HG02571 (cell line): ENCODE measurements around the gene DNAH14.

Experiments
- ATAC-seq: cut with Tn5 transposase; IDR thresholded peaks from one replicate; pipeline ENCODE4 v1.9.1; 2021; ENCODE audit warnings: mild to moderate bottlenecking, moderate library complexity; ENCODE audit not compliant: unreplicated experiment

The DNAH14 gene

DNA sequence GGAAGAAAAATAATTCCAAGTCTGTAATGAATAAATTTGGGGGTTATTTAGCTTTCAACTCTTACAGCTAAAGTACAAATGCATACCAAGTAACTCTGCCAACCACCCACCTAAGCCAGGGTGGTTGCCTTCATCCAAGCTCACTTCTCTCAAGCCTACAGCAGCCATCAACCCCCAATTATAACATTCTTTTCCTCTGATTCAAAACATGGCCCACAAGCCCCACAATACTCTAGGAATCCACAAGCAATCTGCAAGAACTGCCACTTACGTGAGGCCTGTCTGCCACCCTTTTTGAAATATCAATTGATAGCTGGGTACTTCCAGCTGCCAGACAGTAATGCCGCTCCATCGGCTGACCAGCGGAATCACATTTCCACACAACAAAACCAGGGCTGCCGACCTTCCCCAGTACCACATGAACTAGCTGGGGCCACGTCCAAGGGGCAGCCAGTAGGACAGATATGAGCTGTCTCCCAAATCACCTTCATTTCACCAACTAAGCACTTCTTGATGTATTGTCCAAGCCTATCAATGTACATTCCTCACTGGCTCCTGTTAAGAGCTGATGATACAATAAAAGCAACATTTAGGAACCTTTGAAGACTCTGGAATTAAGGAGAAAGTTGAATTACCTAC is 495.2 kb downstream of the DNAH14 start:
- no peak for ATAC-seq

DNA sequence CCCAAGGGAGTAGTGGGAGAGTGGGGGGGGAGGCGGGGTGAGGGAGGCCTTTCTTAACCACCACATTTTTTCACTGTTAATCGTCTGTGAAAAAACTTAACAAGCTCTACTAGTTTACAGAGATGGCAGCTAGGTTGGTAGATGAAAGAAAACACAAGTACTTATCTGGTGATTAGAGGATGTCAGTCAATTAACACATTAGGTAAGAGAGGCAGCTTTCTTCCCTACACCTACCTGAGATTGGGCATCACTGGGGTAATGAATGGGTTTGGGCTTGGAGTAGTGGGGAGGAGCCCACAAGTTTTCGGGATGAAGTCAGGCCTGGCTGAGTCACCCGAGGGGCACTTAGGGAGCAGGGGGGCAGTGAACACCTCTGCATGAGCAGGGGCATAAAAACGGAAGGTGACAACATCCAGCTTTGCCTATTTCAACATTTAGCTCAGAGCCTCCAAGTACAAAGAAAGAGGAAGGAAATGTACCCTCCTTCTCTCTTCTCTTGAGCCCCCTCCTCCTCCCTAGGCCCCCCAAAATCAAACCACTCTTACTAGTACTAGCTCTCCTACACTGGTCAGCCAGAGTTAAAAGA is 495.8 kb downstream of the DNAH14 start:
- ATAC-seq = no peak

DNA sequence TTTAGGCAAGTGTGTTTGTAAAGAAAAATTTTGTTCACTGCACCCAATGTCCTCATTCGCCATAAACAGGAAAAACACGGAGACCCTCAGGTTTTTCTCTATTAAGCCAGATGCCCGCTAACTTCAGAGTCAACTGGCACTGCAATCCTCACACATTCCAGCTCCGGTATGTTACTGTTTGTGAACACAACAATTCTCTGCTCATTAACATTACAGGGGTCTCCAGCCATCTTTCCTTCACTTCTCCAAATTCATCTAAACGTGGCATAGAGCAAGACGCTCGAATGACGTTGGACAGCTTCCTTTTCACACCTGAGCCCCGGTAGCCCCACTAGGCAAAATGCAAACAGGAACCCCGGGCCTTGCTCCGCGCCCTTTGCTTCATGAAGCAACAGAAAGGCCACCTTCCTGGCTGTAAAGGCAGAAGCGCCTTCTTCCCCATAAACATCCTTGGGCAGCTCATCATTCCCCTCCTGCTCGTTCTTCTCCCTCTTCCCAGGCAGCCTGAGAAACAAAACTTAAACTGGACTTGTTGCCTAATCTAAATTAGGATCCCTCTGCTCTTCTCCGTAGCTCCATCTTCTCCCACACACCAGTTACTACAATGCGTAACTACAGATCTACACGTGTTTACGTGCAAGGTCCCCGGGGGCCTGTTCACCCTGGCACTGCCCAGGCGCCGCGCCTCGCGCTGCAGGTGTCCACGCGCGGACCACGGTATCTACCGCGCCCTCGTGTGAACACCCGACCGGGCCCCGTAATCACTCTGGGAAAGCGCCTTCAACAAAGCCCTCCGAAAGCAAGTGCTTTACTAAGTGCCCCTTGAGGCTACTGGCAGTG is 497.1 kb downstream of the DNAH14 start:
- no peak for ATAC-seq

DNA sequence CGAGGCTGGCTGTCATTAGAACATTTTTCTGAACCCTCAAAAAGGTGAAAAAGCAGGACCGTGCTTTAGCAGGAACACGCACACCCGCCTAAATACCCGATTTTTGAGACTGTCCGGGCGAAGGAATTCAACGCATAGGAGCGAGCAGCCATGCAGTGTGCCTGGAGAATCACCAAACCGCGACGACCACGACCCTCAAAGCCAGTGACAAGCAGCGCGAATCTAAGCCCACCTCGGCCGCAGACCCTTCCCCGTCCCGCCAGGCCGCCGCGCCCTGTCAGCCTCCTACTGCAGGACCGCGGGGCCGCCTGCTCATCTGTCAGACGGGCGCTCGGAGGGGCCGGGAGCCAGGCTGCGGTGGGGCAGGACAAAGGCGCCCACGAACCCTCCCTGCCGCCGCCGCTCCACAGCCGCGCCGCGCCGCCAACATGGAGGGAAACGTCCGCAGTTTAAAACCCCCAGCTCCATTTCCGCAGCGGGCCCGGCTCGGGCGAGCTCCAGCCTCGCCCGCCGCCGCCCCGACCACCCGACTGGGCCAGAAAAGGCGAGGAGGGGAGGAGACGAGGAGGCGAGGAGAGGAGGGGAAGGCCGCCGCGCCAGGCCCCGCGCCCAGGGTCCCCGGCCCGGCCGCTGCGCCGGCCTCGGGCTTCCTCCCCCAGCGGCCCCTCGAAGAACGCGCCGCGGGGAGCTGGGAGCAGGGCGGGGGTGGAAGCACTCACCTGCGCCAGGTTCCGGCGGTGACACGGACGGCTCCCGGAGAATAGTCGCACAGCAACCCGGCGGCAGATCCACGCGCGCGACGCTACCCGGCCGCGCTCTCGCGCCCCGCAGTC is 498.0 kb downstream of the DNAH14 start, which contains the start of gene LBR:
TSS of gene LBR (minus strand) at position 804 of the 833 bp plus-strand sequence. CDS start 3,963 bp downstream, outside the sequence.
- peak; percentile 32 for ATAC-seq

DNA sequence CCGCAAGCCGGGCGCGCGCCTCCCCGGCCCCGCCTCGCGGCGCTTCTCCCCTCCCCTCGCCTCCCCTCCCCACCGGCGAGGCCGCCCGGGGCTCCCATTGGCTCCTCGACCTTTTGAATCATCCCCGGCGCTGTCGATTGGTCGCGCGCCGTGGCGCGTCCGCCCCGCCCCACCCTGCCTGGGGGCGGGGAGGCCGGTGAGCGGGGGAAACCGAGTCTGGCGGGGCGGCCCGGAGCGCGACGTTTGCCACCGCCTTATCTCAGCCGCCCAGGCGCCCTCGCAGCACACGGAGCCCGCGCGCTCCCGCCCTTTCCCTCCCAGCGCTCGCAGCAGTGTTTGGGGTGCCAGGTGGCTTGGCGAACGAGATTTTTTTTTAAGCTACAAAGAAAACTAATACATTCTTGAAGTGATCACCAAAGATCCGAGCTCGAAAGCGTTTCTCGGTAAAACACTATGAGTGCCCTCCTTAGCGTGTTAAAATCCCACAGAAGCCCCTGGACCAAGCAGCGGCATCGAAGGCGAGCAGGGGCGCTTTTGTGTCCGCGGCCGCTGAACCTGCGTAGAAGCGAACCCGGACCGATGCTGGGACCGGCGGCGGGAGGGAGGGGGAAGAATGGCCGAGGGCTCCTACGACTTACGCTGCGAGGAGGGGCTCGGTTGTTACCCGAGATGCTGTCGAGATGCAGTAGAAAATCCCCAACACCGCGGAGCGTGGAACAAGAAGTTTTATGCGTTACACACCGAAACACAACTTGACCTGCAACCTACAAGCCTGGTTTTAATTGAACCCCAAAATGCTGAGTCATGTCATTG is 498.8 kb downstream of the DNAH14 start:
- ATAC-seq = peak; percentile 91

DNA sequence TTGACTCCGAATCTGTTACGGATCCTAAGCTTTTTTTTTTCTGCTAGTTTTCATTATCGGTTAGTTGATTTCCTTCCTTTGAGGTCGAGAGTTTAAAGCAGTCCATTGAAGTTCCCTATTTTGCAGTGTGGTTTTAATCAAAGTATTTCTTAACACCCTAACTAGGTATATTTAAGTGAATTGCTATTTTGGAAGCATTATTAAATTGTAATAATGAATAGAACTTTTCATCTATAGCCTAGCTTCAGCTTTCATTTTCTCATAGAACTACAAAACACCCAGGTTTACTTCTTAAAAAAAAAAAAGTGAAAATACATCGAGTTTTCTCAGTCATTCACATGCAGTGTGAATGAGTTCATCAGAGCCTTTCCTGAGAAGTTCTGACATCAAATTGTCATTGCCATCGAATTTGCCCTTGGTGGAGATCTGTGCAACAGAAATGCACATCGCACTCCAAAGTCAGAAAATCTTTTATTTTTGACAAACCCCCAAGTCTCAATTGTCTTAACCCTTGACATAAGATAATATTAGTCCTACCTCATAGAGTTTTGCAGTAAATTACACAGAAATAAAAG is 499.5 kb downstream of the DNAH14 start:
- ATAC-seq = no peak

DNA sequence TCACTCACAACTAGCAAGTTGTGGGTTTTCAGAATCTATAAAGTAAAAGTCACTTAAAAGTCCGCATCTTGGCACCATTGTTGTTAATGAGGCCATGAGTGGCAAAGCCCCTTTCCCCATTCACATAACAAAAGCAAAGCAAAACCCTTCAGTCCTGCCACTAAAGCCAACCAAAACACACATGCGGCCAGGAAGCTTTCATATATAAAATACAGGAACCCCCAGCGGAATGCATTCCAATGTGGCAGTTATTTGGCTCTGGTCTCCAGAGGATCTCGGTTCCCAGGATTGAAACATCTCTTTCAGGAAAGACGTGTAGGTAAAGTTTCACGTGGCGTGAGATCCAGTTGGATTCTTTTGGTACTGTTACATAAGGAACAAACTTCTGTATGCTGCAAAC is 500.8 kb downstream of the DNAH14 start:
- no peak for ATAC-seq

DNA sequence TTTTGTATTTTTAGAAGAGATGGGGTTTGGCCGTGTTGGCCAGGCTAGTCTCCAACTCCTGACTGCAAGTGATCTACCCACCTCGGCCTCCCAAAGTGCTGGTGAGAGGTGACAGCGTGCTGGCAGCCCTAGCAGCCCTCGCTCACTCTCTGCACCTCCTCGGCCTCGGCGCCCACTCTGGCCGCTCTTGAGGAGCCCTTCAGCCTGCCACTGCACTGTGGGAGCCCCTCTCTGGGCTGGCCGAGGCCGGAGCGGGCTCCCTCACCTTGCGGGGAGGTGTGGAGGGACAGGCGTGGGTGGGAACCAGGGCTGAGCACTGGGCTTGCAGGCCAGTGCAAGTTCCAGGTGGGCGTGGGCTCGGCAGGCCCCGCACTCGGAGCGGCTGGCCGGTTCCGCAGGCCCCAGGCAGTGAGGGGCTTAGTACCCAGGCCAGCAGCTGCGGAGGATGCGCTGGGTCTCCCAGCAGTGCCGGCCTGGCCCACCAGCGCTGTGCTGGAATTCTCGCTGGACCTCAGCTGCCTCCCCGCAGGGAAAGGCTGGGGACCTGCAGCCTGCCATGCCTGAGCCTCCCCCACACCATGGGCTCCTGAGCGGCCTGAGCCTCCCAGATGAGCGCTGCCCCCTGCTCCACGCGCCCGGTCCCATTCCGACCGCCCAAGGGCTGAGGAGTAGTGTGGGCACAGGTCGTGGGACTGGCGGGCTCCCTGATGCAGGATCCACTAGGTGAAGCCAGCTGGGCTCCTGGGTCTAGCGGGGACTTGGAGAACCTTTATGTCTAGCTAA is 501.8 kb downstream of the DNAH14 start:
- ATAC-seq = no peak

DNA sequence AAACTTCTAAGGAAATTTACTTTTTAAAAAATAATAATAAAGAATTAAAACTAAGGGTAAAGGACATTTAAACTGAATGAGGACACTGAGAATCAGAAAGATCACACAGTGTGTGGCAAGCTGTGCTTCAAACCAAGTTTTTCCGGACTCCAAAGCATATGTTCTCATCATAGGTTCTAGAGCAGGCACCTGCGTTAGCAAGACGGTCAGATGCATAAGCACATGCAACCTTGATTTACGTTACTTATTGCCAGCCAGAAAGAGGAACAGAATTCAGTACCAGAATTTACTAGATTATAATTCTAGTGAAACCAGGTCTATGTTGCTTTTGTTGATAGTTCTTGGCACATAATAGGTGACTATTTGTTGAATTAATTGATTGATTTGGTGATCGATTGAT is 504.6 kb downstream of the DNAH14 start:
- ATAC-seq = no peak

DNA sequence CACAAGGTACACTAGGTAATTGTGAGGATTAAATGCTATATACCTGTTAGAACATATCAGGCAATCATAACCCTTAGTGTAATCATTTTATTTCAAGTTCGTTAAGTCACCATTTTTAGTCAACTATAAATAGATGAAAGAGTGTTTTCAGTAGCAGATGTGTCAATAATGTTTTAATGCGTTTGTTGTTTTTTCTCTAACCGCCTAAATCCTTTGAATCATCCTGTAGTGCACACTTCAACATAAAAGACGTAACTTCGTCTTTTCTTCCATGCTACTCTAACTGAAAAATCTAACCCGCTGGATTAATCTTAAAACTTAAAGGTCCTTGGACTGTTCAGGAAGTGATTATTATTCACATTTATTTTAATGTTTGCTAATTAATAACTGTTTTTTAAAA is 505.6 kb downstream of the DNAH14 start:
- no peak for ATAC-seq

DNA sequence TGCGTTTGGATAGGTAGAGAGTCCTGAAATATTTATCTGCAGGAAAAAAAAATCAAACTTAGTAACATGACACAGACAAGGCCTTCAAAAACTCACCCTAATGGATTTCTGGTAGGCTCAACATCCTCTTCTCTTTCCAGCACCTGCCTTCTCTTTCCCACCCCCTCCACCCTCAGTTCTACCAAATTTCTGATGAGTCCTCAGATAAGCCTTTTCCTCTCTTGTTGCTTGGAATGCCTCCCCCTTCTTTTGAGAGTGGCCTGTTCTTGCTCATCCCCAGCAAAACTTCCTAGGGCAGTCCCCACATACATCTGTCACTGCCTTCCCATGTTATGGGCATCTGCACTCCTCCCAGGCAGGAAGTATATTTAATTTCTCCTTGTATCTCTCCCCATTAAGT is 506.0 kb downstream of the DNAH14 start:
- peak; percentile 22 for ATAC-seq

DNA sequence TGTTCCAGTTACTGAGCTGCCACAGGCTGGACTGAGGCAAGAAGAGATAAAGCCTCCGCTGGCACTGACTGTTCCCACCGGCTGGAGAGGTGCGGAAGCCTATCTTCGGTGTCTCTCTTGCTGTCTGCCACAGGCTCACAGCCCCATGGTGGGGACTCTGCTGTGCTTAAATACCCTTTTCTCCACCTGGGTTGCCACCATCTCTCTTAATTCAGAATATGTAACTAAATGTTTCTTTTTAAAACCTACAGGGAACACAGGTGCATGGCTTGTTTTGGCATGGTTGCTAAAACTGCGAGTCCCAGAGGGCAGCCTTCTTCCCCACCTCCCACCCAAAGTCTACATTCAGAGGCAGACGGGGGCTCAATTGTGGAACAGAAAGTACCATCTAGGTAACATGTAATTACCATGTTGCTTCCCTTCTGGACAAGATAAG is 506.5 kb downstream of the DNAH14 start:
- peak; percentile 62 for ATAC-seq

DNA sequence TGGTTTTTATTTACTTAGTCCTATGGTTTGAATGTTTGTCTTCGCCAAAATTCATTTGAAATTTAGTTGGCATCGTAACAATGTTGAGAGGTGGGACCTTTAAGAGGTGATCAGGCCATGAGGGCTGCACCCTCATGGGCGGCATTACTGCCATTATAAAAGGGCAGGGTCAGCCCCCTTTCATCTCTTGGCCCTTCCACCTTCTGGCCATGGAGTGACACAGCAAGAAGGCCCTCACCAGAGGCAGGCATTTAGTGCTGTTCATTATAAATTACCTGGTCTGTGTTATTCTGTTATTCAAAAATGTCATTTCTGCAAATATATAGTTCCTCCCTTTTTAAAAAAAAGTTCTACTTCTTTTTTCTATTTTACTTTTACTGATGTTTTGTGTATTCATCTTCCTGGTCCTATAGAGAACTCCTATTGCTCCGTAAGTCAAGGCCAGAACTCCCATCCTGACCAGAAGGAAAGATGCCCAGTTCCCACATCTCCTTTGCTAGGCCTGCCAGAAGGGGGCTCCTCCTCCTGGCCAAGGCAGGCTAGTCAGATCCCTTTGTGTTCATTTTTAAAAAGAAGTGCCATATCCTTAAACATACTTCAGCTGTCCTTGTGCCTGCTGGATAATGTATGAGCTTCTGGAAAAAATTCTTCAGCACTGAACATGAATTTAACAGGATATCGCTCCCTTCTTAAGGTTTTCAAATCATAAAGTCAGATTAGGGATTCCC is 508.4 kb downstream of the DNAH14 start:
- no peak for ATAC-seq

DNA sequence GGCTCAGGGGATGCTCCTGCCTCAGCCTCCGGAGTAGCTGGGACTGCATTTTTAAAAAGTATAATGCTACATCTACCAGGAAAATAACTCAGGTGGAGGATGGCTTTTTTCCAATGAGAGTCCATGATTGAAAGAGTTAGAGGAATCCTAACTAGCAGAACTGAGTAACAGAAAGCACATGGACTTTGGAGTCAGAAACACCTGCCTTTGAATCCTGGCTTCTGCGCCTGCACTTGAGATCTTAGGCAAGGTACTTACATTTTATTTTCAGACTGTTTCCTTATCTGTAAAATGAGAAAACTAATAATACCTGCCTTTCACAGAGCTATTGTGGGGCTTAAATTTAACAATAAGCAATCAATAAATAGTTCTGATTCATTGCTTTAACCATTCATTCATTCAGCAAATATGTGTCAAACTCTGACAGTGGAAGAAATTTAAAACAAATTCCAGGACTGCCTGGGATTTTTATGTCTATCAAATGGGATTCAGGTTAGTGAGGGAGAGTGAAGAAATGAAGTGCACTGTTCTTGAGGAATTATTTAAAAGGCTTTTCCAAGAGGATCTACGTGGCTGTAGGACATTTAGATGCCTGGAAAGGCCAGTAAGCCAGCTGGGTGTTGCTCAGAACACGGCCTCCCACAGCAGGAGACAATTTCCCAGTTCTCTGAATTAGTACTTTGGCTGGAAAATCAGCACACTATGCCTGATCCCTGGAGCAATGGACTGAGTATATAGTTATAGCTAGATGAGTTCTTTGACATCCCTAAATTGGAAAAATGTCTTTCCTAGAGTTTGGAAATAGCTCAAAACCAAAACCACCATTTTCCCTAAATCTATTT is 511.1 kb downstream of the DNAH14 start:
- ATAC-seq = no peak

DNA sequence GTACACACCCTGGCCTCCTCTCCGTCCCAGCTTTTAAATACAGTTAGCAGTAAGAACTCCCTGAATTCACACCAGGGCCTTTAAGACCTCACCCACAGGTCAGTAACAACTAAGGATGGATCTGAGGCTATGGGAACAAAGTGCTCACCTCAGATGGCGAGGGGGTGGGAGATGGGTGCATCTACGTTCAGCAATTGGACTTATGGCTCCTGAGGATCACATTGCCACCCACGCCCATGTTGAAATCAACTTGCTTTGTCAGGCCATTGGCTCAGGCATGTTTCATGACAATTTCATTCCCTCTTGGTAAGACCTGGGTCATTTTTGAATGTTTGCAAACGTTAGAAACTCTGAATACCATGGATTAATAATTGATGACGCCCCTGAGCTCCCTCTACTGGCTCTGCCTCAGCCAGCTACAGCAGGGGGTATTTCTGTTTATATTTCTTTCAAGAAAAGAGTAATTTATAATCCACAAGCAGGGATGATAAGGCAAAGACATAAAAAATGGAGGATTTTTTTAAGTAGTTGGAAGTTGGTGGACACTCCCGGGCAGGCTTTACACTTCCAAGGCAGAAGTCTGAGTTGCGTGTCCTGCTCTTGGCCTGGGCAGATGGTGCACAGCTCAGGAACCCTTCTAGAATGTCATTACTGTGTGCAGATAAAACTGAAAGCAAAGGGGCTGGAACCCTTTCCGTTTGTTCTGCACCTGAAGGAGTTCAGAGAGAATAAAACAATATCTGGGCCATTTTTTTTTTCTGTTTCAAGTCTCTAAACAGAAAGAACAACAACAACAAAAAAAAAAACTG is 512.0 kb downstream of the DNAH14 start:
- peak; percentile 31 for ATAC-seq

DNA sequence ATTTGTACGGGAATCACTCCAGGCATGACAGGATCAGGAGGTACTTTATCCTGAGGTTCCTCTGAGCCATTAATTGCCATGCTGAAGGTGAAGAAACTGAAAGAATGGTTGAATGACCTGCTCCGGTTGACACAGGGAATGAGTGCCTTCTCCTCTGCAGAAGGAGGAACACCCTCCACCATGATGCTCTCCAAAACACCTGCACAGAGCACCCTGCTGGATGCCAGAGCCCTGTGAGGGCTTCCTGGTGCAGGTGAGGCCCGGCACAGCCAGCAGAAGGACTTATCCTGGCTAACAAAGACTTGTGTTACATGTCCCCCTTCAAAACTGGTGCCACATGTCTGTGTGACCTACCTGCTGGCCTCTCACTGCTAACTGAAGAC is 512.6 kb downstream of the DNAH14 start:
- ATAC-seq = no peak
